ENCODE measurements around the gene ELAVL4.

ELAVL4 gene

DNA sequence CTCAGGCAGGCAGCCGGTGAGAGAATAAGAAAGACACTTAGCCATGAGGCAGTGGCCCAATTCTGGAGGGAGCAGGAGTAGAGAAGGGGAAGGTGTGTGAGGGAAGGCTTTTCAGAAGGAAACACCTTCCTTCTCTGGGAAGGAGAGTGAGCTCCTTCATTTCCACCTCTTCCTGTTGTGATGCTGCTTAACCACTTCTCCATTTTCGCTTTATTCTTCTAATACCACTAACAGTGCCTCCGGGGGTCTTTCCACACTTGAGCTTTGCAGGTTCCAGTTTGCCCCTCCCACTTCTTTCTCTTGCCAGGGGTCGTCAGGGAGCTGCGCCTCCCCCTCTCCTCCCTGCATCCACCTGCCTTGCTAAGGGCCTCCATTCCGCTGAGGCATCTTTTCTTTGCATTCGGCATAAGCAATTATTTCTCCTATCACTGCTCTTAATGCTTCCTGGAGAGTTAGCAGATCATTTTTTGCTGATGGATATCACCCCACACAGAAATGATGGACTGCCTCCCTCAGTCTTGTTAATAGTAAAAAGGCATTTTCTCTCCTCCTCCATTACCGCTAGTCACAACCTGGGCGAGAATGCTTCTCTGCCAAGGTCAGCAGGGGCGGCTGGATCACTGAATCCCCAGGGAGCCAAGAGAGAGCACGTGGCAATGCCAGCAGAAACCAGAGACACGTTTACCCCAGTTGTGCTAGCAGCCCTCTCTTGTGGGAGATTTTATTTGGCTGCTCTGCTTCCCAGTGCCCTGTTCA is 74.8 kb downstream of the ELAVL4 start:
- Mint-ChIP-seq H3K27ac (no peak overlapping the region), H3K4me3 (no peak overlapping the region), H3K4me1 (peaks cover 5% of the 10 kb centered on the region), H3K36me3 (ENCODE audit: low read depth) (no peaks in the 10 kb centered on the region), H3K9me3 (no peaks in the 10 kb centered on the region), H3K27me3 (ENCODE audit: low read depth) (peaks cover 9% of the 10 kb centered on the region)
- TF ChIP-seq, protein P1, sequence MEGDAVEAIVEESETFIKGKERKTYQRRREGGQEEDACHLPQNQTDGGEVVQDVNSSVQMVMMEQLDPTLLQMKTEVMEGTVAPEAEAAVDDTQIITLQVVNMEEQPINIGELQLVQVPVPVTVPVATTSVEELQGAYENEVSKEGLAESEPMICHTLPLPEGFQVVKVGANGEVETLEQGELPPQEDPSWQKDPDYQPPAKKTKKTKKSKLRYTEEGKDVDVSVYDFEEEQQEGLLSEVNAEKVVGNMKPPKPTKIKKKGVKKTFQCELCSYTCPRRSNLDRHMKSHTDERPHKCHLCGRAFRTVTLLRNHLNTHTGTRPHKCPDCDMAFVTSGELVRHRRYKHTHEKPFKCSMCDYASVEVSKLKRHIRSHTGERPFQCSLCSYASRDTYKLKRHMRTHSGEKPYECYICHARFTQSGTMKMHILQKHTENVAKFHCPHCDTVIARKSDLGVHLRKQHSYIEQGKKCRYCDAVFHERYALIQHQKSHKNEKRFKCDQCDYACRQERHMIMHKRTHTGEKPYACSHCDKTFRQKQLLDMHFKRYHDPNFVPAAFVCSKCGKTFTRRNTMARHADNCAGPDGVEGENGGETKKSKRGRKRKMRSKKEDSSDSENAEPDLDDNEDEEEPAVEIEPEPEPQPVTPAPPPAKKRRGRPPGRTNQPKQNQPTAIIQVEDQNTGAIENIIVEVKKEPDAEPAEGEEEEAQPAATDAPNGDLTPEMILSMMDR (IDR thresholded peaks at IDR 0.05; ENCODE audit: unreplicated experiment in 3 of 3), result no peak

DNA sequence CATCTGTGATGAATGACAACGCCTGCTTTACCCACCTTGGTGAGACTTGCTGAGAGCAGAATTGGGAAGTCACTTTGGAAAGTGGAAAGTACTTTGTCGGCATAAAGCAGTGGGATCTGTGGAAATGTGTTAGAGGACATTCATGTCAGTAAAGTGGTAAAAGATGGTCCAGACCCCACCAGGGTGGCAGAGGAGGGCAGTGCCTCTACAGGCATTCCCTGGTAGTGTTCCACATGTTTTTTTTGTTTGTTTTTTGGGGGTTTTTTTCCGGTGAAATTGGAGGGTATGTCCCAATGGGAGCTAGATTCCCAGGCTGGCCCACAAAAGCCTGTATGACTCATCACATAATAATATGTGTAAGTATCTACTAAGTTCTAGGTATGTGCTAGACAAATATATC is 80.6 kb downstream of the ELAVL4 start:
- no peaks in the 10 kb centered on the region for H3K4me1 Mint-ChIP-seq
- peaks cover 5% of the 10 kb centered on the region for H3K27me3 Mint-ChIP-seq (ENCODE audit: low read depth)
- no peak overlapping the region for H3K27ac Mint-ChIP-seq
- H3K9me3 Mint-ChIP-seq, result no peaks in the 10 kb centered on the region
- H3K36me3 Mint-ChIP-seq (ENCODE audit: low read depth), result no peaks in the 10 kb centered on the region
- TF ChIP-seq, protein P1 (IDR thresholded peaks at IDR 0.05; ENCODE audit: unreplicated experiment in 3 of 3), result no peak
- H3K4me3 Mint-ChIP-seq, result no peak overlapping the region

DNA sequence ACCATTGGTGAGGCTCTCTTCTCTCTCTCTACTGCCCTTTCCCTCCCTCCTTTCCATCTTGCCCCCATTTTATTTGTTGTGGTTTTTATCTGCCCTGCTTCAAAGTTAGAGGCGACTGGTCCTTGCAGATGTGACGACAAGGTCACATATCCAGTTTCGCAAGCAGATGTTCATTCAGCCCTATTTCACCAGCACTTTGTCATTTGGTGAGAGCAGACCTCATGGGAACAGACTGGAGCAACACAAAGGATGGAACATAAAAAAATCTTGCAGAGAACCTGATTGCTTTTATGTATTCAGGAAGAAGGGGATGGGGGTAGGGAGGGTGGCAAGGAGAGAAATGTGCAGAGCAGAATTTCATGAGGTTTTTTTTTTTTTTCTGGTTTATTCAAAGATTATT is 84.3 kb downstream of the ELAVL4 start:
- H3K27ac Mint-ChIP-seq, result no peak overlapping the region
- no peaks in the 10 kb centered on the region for H3K4me1 Mint-ChIP-seq
- no peaks in the 10 kb centered on the region for H3K36me3 Mint-ChIP-seq (ENCODE audit: low read depth)
- no peak overlapping the region for H3K4me3 Mint-ChIP-seq
- H3K27me3 Mint-ChIP-seq (ENCODE audit: low read depth), result peaks cover 5% of the 10 kb centered on the region
- TF ChIP-seq, protein P1 (IDR thresholded peaks at IDR 0.05; ENCODE audit: unreplicated experiment in 3 of 3), result no peak
- H3K9me3 Mint-ChIP-seq, result no peaks in the 10 kb centered on the region

DNA sequence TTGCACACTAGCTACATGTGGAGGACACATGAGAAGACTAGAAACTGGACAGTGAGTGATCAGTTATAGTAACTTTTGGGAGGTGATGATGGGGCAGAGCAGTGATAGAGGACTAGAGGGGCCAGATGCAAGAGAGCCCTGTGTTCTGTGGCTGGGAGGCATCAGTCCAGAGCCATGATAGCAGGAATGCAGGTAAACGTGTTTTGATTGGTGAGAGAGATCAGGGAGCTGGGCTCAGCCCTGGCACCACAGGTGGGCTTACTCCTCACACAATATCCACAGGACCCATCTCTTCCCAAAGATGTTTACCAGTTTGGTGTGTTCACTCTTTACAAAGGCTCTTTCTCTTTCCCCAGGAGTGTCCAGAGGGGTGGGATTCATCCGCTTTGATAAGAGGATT is 86.5 kb downstream of the ELAVL4 start:
- Mint-ChIP-seq H3K4me3 (no peak overlapping the region), H3K4me1 (no peaks in the 10 kb centered on the region), H3K9me3 (no peaks in the 10 kb centered on the region), H3K27me3 (ENCODE audit: low read depth) (peaks cover 5% of the 10 kb centered on the region), H3K27ac (no peak overlapping the region), H3K36me3 (ENCODE audit: low read depth) (no peaks in the 10 kb centered on the region)
- TF ChIP-seq, protein P1 (IDR thresholded peaks at IDR 0.05; ENCODE audit: unreplicated experiment in 3 of 3), result no peak

- no peaks in the 10 kb centered on the region for H3K9me3 Mint-ChIP-seq
- TF ChIP-seq, protein P1 (IDR thresholded peaks at IDR 0.05; ENCODE audit: unreplicated experiment in 3 of 3), result no peak
- H3K36me3 Mint-ChIP-seq (ENCODE audit: low read depth), result no peaks in the 10 kb centered on the region
- no peak overlapping the region for H3K27ac Mint-ChIP-seq
- no peak overlapping the region for H3K4me3 Mint-ChIP-seq
- peaks cover 5% of the 10 kb centered on the region for H3K27me3 Mint-ChIP-seq (ENCODE audit: low read depth)
- H3K4me1 Mint-ChIP-seq, result no peaks in the 10 kb centered on the region
These were observed 87.4 kb downstream of the ELAVL4 start for GRCh38 chr1:50196081-50196480.

GRCh38 chr1:50197216-50197615 is 88.5 kb downstream of the ELAVL4 start:
- Mint-ChIP-seq H3K27me3 (ENCODE audit: low read depth) (peaks cover 5% of the 10 kb centered on the region), H3K27ac (no peak overlapping the region), H3K4me1 (no peaks in the 10 kb centered on the region), H3K4me3 (no peak overlapping the region), H3K36me3 (ENCODE audit: low read depth) (no peaks in the 10 kb centered on the region), H3K9me3 (no peaks in the 10 kb centered on the region)
- TF ChIP-seq, protein P1 (IDR thresholded peaks at IDR 0.05; ENCODE audit: unreplicated experiment in 3 of 3), result no peak

Data from nephron (organoid).